OCI-LY7 (cell line): ENCODE results near the gene PIRT.

Experiments used
- EZH2phosphoT487 ChIP-seq: fragments of 200-600 bp; sonication (generic); IDR thresholded peaks from 2 replicates; pipeline ENCODE4 v1.6.1; 2018; ENCODE audit warnings: low read depth, borderline replicate concordance, mild to moderate bottlenecking, mixed run types, antibody characterized with exemption, low read length, moderate library complexity, mixed read lengths
- TF ChIP-seq, protein P1 (sequence below): fragments of 200-600 bp; sonication (generic); conservative IDR thresholded peaks from 2 replicates; pipeline ENCODE4 v1.5.1; 2014; ENCODE audit warnings: mild to moderate bottlenecking, antibody characterized with exemption, low read length, moderate library complexity, mixed read lengths

DNA sequence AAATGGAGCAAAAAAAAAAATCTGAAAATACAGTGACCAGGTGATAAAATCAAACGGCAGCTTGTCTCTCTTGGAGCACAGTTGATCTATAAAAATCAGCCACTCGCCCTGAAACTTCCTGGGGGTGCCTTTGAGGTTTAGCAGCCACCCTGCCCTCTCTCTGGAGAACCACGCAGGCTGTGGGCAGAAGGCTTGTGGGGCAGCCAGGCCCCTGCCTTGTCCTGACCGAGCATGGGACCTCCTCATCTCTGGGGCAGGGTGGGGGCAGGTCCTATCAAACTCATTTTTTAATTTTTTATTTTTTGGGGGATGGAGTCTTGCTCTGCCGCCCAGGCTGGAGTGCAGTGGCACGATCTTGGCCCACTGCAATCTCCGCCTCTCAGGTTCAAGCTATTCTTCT lies 39.0 kb downstream of the PIRT start:
- TF ChIP-seq, protein P1, sequence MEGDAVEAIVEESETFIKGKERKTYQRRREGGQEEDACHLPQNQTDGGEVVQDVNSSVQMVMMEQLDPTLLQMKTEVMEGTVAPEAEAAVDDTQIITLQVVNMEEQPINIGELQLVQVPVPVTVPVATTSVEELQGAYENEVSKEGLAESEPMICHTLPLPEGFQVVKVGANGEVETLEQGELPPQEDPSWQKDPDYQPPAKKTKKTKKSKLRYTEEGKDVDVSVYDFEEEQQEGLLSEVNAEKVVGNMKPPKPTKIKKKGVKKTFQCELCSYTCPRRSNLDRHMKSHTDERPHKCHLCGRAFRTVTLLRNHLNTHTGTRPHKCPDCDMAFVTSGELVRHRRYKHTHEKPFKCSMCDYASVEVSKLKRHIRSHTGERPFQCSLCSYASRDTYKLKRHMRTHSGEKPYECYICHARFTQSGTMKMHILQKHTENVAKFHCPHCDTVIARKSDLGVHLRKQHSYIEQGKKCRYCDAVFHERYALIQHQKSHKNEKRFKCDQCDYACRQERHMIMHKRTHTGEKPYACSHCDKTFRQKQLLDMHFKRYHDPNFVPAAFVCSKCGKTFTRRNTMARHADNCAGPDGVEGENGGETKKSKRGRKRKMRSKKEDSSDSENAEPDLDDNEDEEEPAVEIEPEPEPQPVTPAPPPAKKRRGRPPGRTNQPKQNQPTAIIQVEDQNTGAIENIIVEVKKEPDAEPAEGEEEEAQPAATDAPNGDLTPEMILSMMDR = no peak
- no peak for TF ChIP-seq EZH2phosphoT487
